AG09319 (cell line): ENCODE measurements around the gene GRIN1.

Experiments
- DNase-seq: peaks from one replicate; pipeline ENCODE4 v3.0.0-alpha.2; 2010; ENCODE audit warnings: low read depth; ENCODE audit errors: extremely low read depth
- TF ChIP-seq, protein P1 (sequence below): IDR thresholded peaks from 2 replicates; pipeline ENCODE4 v1.5.1; 2011; ENCODE audit warnings: low read depth, mild to moderate bottlenecking, inconsistent platforms, low read length, moderate library complexity

The GRIN1 gene

DNA sequence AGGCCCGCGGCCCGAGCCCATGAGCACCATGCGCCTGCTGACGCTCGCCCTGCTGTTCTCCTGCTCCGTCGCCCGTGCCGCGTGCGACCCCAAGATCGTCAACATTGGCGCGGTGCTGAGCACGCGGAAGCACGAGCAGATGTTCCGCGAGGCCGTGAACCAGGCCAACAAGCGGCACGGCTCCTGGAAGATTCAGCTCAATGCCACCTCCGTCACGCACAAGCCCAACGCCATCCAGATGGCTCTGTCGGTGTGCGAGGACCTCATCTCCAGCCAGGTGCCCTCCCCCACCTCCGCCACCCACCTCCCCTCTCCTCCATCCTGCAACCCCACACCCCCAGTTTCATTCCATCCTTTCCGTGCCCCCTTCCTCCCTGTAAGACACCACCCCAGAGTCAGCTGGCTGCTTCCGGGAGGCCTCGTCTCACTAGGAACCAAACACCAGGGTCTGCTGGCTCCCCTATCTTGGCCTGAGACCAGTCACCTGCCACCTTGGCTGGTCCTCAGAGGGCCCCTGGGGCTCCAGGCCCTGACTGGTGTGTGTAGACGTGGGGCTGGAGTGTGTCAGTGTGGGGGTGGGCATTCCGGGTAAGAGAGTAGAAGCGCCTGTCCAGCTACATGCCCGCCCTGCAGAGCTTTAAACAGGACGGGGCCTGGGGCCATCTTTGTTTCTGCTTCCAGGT is 655 bp downstream of the GRIN1 start:
- TF ChIP-seq, protein P1, sequence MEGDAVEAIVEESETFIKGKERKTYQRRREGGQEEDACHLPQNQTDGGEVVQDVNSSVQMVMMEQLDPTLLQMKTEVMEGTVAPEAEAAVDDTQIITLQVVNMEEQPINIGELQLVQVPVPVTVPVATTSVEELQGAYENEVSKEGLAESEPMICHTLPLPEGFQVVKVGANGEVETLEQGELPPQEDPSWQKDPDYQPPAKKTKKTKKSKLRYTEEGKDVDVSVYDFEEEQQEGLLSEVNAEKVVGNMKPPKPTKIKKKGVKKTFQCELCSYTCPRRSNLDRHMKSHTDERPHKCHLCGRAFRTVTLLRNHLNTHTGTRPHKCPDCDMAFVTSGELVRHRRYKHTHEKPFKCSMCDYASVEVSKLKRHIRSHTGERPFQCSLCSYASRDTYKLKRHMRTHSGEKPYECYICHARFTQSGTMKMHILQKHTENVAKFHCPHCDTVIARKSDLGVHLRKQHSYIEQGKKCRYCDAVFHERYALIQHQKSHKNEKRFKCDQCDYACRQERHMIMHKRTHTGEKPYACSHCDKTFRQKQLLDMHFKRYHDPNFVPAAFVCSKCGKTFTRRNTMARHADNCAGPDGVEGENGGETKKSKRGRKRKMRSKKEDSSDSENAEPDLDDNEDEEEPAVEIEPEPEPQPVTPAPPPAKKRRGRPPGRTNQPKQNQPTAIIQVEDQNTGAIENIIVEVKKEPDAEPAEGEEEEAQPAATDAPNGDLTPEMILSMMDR, result no peak
- no peak for DNase-seq

DNA sequence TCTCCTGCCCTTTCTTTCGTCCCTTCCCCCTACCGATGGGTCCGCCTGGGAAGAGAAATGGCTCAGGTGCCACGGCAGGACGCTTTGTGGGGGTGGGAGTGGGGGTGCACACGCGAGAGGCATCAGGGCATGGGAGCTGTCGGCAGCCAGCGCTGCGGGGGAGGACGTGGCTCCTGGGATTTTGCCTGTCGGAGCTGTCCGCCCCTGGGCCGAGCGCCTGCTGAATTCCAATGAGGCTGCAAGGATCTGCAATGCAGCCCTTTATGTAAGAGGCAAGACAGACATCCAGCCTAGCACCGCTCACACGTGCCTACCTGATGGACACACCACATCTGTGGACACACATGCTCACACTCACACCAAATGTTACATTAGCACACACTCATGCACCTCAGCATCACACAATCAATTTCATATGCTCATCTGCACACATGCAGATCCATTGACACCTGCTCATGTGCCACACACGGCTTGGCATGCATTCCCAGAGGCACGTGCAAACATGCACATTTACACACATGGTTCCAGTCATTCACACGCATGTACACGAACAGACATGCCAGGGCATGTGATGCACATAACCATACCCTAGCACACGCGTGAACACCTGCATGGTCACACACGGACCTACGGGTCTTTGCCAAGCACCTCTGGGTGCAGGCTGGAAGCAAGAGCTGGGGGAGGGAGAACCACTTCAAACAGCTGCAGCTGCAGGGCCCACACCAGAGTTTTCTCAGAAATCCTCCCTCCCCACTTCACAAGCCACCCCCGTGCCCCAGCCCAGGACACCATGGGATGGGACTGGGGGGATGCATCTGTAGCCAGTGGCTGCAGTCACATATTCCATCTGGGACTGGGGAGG is 1.4 kb downstream of the GRIN1 start:
- TF ChIP-seq, protein P1, result no peak
- DNase-seq, result no peak

DNA sequence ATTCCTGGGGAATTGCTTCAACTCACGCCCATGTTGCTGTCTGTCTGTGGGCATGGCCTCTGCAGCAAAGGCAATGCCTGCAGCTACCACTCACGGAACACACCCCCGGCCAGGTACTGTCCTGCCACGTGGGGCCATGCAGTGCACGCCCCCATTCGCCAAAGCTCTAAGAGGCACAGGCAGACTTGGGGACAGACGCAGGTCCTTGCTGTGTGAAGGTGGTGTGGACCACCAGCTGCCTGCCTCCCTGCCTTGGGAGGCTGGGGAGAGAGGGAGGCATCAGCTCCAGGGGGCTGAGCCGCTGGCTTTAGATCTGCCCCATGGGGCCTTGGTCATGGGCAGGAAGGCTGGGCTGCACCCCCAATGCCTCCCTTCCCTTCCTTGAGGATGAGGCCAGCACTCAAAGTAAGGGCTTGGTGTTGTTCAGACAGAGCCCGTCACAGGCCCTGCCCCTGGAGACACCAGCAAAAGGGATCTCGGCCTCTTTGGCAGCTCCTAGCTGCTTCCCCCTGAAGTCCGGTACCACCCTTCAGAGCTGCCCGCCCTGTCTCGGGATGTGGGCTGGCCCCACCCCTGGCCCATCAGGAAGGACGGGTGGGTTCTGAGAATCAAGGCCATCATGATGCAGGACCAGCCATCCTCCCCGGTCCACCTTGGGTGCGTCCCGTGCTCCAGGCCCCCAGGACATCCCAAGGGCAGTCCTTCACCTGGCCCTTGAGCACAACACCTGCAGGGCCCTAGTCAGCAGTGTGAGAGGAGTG is 2.3 kb downstream of the GRIN1 start:
- TF ChIP-seq, protein P1, result no peak
- DNase-seq, result no peak

DNA sequence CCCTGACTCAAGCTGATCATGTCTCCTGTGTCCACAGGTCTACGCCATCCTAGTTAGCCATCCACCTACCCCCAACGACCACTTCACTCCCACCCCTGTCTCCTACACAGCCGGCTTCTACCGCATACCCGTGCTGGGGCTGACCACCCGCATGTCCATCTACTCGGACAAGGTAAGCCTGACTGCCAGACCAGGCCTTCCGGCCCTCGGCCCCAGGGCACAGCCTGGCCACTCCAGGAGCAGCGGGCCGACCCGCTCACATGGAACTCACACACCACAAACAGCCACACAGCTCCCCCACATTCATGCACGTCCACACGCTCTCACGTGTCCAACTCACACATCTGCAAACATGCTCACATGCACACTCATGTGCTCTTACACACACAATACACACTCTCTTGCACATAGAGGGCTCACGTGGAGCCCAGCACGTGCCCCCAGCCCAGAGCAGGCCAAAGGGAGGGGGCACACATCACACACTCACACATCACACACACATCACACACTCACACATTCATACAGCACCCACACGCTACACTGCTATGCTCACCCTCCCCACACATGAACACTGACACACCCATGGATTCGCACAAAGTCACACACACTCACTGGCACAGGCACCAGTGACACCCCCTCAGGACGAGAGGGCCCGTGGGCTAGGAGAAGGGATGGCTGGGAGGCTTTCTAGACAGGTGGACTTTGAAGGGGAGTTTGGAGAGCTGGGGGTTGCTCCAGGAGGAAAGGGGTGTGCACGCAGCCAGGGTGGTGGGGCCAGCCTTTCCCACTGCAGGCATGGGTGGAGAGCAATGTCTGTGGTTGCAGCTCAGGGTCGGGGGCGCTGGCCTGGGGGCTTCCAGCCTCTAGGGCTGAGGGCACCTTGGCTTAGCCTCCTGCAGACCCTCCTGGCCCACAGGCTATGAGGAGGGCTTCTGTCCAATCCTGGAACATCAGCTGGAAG is 3.3 kb downstream of the GRIN1 start:
- no peak for DNase-seq
- TF ChIP-seq, protein P1, result no peak

DNA sequence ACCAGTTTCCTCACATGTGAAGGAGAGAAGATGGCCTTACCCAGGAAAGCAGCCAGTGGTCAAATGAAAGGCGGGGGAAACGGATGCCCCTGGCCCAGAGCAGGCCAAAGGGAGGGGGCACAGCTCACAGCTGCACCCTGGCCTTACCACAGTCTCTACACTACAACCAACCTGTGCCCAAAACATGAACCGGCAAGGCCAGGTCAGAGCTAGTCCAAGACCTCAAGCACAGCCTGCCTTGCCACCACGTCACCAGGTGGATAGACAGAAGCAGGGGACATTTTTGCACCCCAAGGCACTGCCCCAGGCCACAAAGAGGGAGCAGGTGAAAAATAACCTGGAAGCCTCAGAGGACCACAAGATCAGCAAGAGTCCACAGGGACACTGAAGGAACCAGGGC is 4.5 kb downstream of the GRIN1 start:
- TF ChIP-seq, protein P1, result no peak
- no peak for DNase-seq

DNA sequence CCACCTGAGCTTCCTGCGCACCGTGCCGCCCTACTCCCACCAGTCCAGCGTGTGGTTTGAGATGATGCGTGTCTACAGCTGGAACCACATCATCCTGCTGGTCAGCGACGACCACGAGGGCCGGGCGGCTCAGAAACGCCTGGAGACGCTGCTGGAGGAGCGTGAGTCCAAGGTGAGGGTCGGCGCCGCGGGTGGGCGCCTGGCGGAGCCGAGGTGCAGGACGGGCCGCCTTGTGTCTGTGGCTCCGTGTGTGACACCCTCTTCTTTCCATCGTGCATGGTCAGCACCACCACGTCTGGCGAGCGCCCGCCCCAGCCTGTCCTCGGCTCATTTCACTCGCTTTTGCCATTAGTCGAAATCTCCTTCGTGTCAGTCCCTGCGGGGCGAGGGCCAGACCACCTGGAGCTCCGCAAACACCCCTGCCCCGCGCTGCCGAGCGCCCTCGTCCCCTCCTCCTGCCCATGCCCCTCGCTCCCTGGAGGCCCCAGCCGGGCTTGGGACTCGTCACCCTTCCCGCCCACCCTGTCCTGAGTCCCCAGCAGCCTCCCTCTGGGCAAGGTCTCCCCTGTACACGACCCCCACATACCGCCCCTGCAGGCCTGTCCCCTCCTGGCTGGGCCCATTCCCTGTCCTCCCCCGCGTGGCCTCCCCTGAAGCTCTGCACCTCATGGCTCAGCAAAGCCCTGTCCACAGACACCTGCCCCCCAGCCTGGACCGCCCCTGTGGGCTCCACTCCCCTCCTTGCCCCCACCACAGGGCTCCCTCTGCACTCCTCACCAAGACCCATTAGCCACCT is 7.0 kb downstream of the GRIN1 start:
- no peak for DNase-seq
- TF ChIP-seq, protein P1, result no peak
